ENCODE measurements around the gene ZFP91. TPM values are rescaled to one million over a fixed set of nuclear protein-coding genes. Genes with fewer than 3 reads are reported as not detected.

ZFP91 gene
- total and polyA plus RNA-seq, 2 of the 13 experiments (the other 11 are each of a cell fraction or from before 2014, with no cell fraction given): 13.5 to 38.6 TPM

DNA sequence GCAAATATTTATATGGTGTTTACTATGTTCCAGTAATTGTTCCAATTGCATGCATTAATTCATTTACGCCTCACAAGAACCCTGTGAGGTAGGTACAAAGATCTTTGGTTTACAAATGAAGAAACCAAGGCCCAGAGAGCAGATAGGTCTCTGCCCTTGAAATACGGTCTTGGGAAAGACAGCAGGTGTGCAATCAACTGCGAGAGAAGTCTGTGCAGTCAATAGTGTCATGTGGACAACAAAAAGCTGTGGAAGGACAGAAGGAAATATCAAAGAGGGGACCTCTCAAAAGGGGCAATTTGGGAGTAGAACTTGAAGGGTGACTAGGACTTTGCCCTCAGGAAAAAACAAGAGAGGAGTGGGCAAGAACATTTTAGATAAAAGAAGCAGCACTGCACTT lies 52.5 kb downstream of the ZFP91 start:
- in situ Hi-C loops (cut with HindIII; ENCODE audit: extremely low pct_ligation_motif_present, low pct_unique_long_range_greater_than_20kb): no loop called here
- no TSS peak for BruUV-seq (replicated peaks)
- CTCF ChIA-PET (ENCODE audit: low intra/inter-chr PET ratio, low total read pairs): no interaction called here

DNA sequence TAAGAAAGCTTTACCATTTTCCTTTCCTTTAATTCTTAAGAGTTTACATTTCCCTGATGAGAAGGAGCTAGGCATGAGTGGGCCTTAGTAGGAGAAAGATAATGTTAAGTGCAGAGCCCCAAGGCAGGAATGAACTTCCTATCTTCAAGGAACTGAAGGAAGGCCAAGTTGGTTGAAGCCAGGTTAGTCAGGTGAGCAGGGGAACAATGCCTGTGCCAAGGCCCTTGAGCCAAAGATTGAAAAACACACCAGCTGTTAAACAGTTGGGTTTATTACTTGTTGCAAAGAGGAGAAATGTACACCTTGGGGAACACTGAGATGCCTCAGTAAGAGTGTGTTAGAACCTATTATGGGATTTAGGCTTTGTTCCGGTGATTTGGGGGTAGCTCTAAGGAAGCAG lies 53.6 kb downstream of the ZFP91 start:
- no peak for ATAC-seq
- H3K79me2 ChIP-seq (ENCODE audit: insufficient read depth, low read length): no peaks in the 10 kb centered on the region
- ChIA-PET POLR2A (no interaction called here), CTCF (ENCODE audit: low intra/inter-chr PET ratio, low total read pairs) (no interaction called here)
- no peak overlapping the region for H2AFZ ChIP-seq (ENCODE audit: low read length)
- no peak overlapping the region for H3K9ac ChIP-seq (ENCODE audit: insufficient read depth, low read depth, low read length)
- DNase-seq (ENCODE audit: low spot score): no peak
- no peak overlapping the region for H3K4me3 ChIP-seq (replicated peaks in 1 of 3; ENCODE audit: insufficient read depth in 1 of 3, low read depth in 2 of 3, low read length in 3 of 3)
- H4K20me1 ChIP-seq (ENCODE audit: insufficient read depth, low read length): no peaks in the 10 kb centered on the region
- BruUV-seq (replicated peaks): no TSS peak
- H3K27me3 ChIP-seq (ENCODE audit: control insufficient read depth in 1 of 2, insufficient read depth in 2 of 2, low read length in 2 of 2): no peaks in the 10 kb centered on the region
- FAIRE-seq: no peak
- H3K4me2 ChIP-seq (ENCODE audit: low read depth, low read length): no peak overlapping the region
- intact Hi-C loops (cut with micrococcal nuclease; ENCODE audit: unreplicated experiment) (no loop called here), in situ Hi-C loops (cut with HindIII; ENCODE audit: extremely low pct_ligation_motif_present, low pct_unique_long_range_greater_than_20kb) (no loop called here)
- TF ChIP-seq, protein P1, sequence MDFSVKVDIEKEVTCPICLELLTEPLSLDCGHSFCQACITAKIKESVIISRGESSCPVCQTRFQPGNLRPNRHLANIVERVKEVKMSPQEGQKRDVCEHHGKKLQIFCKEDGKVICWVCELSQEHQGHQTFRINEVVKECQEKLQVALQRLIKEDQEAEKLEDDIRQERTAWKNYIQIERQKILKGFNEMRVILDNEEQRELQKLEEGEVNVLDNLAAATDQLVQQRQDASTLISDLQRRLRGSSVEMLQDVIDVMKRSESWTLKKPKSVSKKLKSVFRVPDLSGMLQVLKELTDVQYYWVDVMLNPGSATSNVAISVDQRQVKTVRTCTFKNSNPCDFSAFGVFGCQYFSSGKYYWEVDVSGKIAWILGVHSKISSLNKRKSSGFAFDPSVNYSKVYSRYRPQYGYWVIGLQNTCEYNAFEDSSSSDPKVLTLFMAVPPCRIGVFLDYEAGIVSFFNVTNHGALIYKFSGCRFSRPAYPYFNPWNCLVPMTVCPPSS (IDR thresholded peaks at IDR 0.05): no peak
- TF ChIP-seq ESRRA (CRISPR knock-in tag; IDR thresholded peaks at IDR 0.05; ENCODE audit: low read depth): no peak
- H3K4me1 ChIP-seq (ENCODE audit: insufficient read depth, low read length): no peaks in the 10 kb centered on the region
- H3K9me3 ChIP-seq (ENCODE audit: low read length): no peaks in the 10 kb centered on the region
- H3K36me3 ChIP-seq (replicated peaks in 1 of 2; ENCODE audit: control insufficient read depth in 1 of 2, insufficient read depth in 2 of 2, low read length in 2 of 2): no peaks in the 10 kb centered on the region
- WGBS (ENCODE audit: low lambda C conversion rate): 93% methylated on average over 1 of the region's 1 CpG
- H3K27ac ChIP-seq (ENCODE audit: extremely low read length, insufficient read depth, low read length): no peak overlapping the region

More for the DNA sequence above, 52.5 kb downstream of the ZFP91 start:
- TF ChIP-seq TOE1 (CRISPR knock-in tag; IDR thresholded peaks at IDR 0.05) (no peak), ELF3 (CRISPR knock-in tag; IDR thresholded peaks at IDR 0.05) (no peak), MAFK (conservative IDR thresholded peaks at IDR 0.05 in 1 of 2, IDR thresholded peaks at IDR 0.05 in 1 of 2; ENCODE audit: low read length in 2 of 2) (no peak), ZNF777 (CRISPR knock-in tag; IDR thresholded peaks at IDR 0.05) (no peak), ZNF816 (CRISPR knock-in tag; IDR thresholded peaks at IDR 0.05; ENCODE audit: borderline replicate concordance) (no peak), ARNTL (CRISPR knock-in tag; IDR thresholded peaks at IDR 0.05) (no peak)
- Histone ChIP-seq H4K20me1 (ENCODE audit: insufficient read depth, low read length) (no peaks in the 10 kb centered on the region), H2AFZ (ENCODE audit: low read length) (no peak overlapping the region), H3K79me2 (ENCODE audit: insufficient read depth, low read length) (no peaks in the 10 kb centered on the region), H3K4me1 (ENCODE audit: insufficient read depth, low read length) (no peaks in the 10 kb centered on the region), H3K27ac (ENCODE audit: extremely low read length, insufficient read depth, low read length) (no peak overlapping the region), H3K27me3 (ENCODE audit: control insufficient read depth in 1 of 2, insufficient read depth in 2 of 2, low read length in 2 of 2) (no peaks in the 10 kb centered on the region), H3K4me3 (replicated peaks in 1 of 3; ENCODE audit: insufficient read depth in 1 of 3, low read depth in 2 of 3, low read length in 3 of 3) (no peak overlapping the region), H3K4me2 (ENCODE audit: low read depth, low read length) (no peak overlapping the region), H3K36me3 (replicated peaks in 1 of 2; ENCODE audit: control insufficient read depth in 1 of 2, insufficient read depth in 2 of 2, low read length in 2 of 2) (no peaks in the 10 kb centered on the region; a peak in 1 of 5 replicates), H3K9ac (ENCODE audit: insufficient read depth, low read depth, low read length) (no peak overlapping the region), H3K9me3 (ENCODE audit: low read length) (no peaks in the 10 kb centered on the region)
- POLR2A ChIA-PET: no interaction called here
- DNase-seq (ENCODE audit: low spot score): no peak
- no peak for FAIRE-seq
- no peak for ATAC-seq
- intact Hi-C loops (cut with micrococcal nuclease; ENCODE audit: unreplicated experiment): no loop called here
- WGBS (ENCODE audit: low lambda C conversion rate): 61% methylated on average over 3 of the region's 3 CpGs
